SKM-1 (cell line): ENCODE measurements around the gene NPHS2.

Experiments
- DNase-seq: peaks from one replicate; lab custom pipeline; 2025; ENCODE audit not compliant: unreplicated experiment; lab: John Stamatoyannopoulos, UW

Gene NPHS2

GRCh38 chr1:179575497-179576314, at the start of gene NPHS2:
TSS of gene NPHS2 (minus strand) at chr1:179575948. CDS start at chr1:179575864, 84 bp downstream.
- DNase-seq: no peak

- DNase-seq: no peak
Observed at GRCh38 chr1:179612361-179612760, 36.6 kb upstream of the NPHS2 start.

GRCh38 chr1:179601093-179601492, 25.3 kb upstream of the NPHS2 start:
- DNase-seq: no peak

GRCh38 chr1:179599623-179600249, 24.0 kb upstream of the NPHS2 start:
- peak; percentile 28 for DNase-seq

GRCh38 chr1:179598631-179599030, 22.9 kb upstream of the NPHS2 start:
- peak; percentile 18 for DNase-seq

- DNase-seq: no peak
Observed at GRCh38 chr1:179591592-179592580, 16.1 kb upstream of the NPHS2 start, which contains the start of gene TDRD5. TSS of gene TDRD5 (plus strand) at chr1:179591832. CDS start at chr1:179592616, 784 bp downstream.

GRCh38 chr1:179591253-179591591, 15.5 kb upstream of the NPHS2 start:
- no peak for DNase-seq

GRCh38 chr1:179590671-179591070, 14.9 kb upstream of the NPHS2 start:
- no peak for DNase-seq

GRCh38 chr1:179589509-179589908, 13.8 kb upstream of the NPHS2 start:
- no peak for DNase-seq

GRCh38 chr1:179588425-179589024, 12.8 kb upstream of the NPHS2 start:
- DNase-seq: no peak

GRCh38 chr1:179587336-179587735, 11.6 kb upstream of the NPHS2 start:
- no peak for DNase-seq

GRCh38 chr1:179586107-179586823, 10.5 kb upstream of the NPHS2 start:
- no peak for DNase-seq

- DNase-seq: no peak
Observed at GRCh38 chr1:179583771-179584320, 8.1 kb upstream of the NPHS2 start.

GRCh38 chr1:179576509-179576908, 761 bp upstream of the NPHS2 start:
- DNase-seq: no peak

GRCh38 chr1:179558078-179558477, 17.7 kb downstream of the NPHS2 start:
- no peak for DNase-seq

GRCh38 chr1:179554427-179554826, 21.3 kb downstream of the NPHS2 start:
- no peak for DNase-seq

- DNase-seq: no peak
Observed at GRCh38 chr1:179550746-179551682, 24.7 kb downstream of the NPHS2 start.

- DNase-seq: no peak
Observed at GRCh38 chr1:179549368-179549700, 26.4 kb downstream of the NPHS2 start.
